Sigmoid colon (tissue), 4 donors: ENCODE results near the gene SIRT2.

Experiments used
- POLR2AphosphoS5 ChIP-seq, 4 donors: sonication (generic); formaldehyde crosslinking; IDR thresholded peaks; one replicate each; pipeline ENCODE4 v1.6.1; 2017; ENCODE audit warnings: antibody characterized with exemption in 4 of 4
- TF ChIP-seq, protein P1 (sequence below), 4 experiments: fragments of 450-650 bp in 3 of 4; fragments of 200-600 bp in 1 of 4; IDR thresholded peaks; one replicate each; pipeline ENCODE4 v1.5.1; 2016 to 2019; ENCODE audit warnings: antibody characterized with exemption in 4 of 4, mild to moderate bottlenecking in 3 of 4, moderate library complexity in 2 of 4

- TF ChIP-seq, protein P1, sequence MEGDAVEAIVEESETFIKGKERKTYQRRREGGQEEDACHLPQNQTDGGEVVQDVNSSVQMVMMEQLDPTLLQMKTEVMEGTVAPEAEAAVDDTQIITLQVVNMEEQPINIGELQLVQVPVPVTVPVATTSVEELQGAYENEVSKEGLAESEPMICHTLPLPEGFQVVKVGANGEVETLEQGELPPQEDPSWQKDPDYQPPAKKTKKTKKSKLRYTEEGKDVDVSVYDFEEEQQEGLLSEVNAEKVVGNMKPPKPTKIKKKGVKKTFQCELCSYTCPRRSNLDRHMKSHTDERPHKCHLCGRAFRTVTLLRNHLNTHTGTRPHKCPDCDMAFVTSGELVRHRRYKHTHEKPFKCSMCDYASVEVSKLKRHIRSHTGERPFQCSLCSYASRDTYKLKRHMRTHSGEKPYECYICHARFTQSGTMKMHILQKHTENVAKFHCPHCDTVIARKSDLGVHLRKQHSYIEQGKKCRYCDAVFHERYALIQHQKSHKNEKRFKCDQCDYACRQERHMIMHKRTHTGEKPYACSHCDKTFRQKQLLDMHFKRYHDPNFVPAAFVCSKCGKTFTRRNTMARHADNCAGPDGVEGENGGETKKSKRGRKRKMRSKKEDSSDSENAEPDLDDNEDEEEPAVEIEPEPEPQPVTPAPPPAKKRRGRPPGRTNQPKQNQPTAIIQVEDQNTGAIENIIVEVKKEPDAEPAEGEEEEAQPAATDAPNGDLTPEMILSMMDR (IDR thresholded peaks at IDR 0.05) = no peak
- TF ChIP-seq POLR2AphosphoS5 (IDR thresholded peaks at IDR 0.05) = peak; percentile 91 to 99 (median 98)
Observed at GRCh38 chr19:38849860-38850435, 49.5 kb downstream of the SIRT2 start, which contains the start of gene HNRNPL.
